ENCODE results near the gene LCORL. TPM values are rescaled to one million over a fixed set of nuclear protein-coding genes. Genes with fewer than 3 reads are reported as not detected.

The LCORL gene
- total and polyA plus RNA-seq, 2 donors, result 4.5 to 46.5 TPM

- DNase-seq (ENCODE audit: extremely low spot score), result no peak
- Histone ChIP-seq H3K4me1 (ENCODE audit: insufficient read depth) (no peaks in the 10 kb centered on the region), H3K4me3 (ENCODE audit: low read depth, low read length) (no peak overlapping the region), H3K27ac (ENCODE audit: low read depth) (no peak overlapping the region), H3K36me3 (ENCODE audit: insufficient read depth) (no peaks in the 10 kb centered on the region)
- WGBS, result 53% methylated on average over 1 of the region's 1 CpG
Measured at GRCh38 chr4:17794730-17795129, 226.8 kb downstream of the LCORL start.

Other genes starting within 250 kb of the LCORL start
- 0.11 TPM for gene FAM184B, start 240.1 kb downstream of the LCORL start, total RNA-seq
- 0.04 TPM for gene FAM184B, start 240.1 kb downstream of the LCORL start, polyA plus RNA-seq
- gene DCAF16, start 211.0 kb downstream of the LCORL start, total RNA-seq, result 46.7 TPM
- 16.3 TPM for gene DCAF16, start 211.0 kb downstream of the LCORL start, polyA plus RNA-seq
- gene NCAPG, start 210.8 kb downstream of the LCORL start, total RNA-seq, result 30.4 TPM
- 0.15 TPM for gene NCAPG, start 210.8 kb downstream of the LCORL start, polyA plus RNA-seq

Measured in urinary bladder (tissue), 4 donors.